NCI-H748 treated with DMSO at 0.1 percent for 48 hours (cell line): Measurements from ENCODE around the gene ALPG.

Source experiments
- DNase-seq: peaks from one replicate; lab custom pipeline; 2025; lab: John Stamatoyannopoulos, UW

The ALPG gene

DNA sequence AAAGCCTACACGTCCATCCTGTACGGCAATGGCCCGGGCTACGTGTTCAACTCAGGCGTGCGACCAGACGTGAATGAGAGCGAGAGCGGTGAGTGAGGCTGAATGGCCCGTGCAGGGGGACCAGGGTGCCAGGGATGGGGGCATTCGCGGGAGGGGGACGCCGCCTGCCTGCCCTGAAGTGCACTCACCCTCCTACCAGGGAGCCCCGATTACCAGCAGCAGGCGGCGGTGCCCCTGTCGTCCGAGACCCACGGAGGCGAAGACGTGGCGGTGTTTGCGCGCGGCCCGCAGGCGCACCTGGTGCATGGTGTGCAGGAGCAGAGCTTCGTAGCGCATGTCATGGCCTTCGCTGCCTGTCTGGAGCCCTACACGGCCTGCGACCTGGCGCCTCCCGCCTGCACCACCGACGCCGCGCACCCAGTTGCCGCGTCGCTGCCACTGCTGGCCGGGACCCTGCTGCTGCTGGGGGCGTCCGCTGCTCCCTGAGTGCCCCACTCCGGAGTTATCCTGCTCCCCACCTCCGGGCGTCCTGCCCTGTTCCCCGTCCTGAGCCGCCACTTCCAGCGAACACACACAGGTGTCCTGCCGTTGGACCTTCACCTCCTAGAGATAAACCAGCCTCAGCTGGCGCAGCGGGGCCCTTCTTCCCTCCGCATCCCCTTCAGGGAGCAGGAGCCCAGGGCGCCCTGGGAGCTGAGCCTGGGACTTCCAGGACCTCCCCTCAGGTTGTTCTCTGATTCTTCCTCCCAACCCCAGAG is 52.2 kb downstream of the ALPG start:
- no peak for DNase-seq

GRCh38 chr2:232459419-232460035 is 52.9 kb downstream of the ALPG start:
- no peak for DNase-seq

DNA sequence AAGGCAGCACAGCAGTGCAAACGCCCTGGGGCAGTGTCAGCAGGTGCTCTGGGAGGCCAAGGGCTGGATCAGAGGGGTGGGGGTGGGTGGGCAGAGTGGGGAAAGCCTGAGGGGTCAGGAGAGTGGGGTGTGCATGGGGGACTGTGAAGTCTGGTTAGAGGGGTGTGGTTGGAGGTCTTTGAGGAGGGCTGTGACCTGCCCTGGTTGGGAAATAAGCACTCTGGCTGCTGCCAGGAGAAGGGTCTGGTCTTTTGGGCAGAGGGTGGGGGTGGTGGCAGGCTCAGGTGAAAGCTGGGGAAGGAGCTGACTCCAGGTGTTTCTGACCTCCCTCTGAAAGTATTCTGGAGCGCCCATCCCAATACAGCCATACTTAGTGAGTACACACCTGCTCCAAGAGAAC is 53.5 kb downstream of the ALPG start:
- no peak for DNase-seq
